Spleen (tissue), 11 donors: ENCODE measurements around the gene RAB25. TPM values are rescaled to one million over a fixed set of nuclear protein-coding genes. Genes with fewer than 3 reads are reported as not detected.
A peak's percentile ranks its signal among the peaks of the same experiment; 100 is the strongest.

ENCODE experiments used
- DNase-seq: peaks from one replicate; pipeline ENCODE4 v3.0.0-alpha.2; 2020
- H3K27ac ChIP-seq, 8 donors: fragments of 200-600 bp; sonication (generic) in 7 of 8; 1 replicate in 4 of 8; 2 replicates in 4 of 8; pipeline versions ENCODE4 v1.5.0 to v1.8.0; 2016 to 2021; ENCODE audit warnings: inconsistent platforms in 4 of 8, mild to moderate bottlenecking in 4 of 8, moderate library complexity in 1 of 8
- H3K27me3 ChIP-seq, 7 donors: fragments of 200-600 bp; sonication (generic) in 6 of 7; replicated peaks in 1 of 7; 1 replicate in 4 of 7; 2 replicates in 3 of 7; pipeline versions ENCODE4 v1.5.0 to v1.8.0; 2016 to 2021; ENCODE audit warnings: inconsistent platforms in 3 of 7, mild to moderate bottlenecking in 1 of 7
- H3K36me3 ChIP-seq, 6 donors: fragments of 200-600 bp; sonication (generic) in 5 of 6; 1 replicate in 4 of 6; 2 replicates in 2 of 6; pipeline versions ENCODE4 v1.5.0 to v1.8.0; 2016 to 2021; ENCODE audit warnings: inconsistent platforms in 2 of 6
- H3K4me1 ChIP-seq, 6 donors: fragments of 200-600 bp; sonication (generic) in 5 of 6; 1 replicate in 3 of 6; 2 replicates in 3 of 6; pipeline versions ENCODE4 v1.5.0 to v1.8.0; 2016 to 2021; ENCODE audit warnings: inconsistent platforms in 3 of 6
- H3K4me3 ChIP-seq, 8 donors: fragments of 200-600 bp; sonication (generic) in 7 of 8; 1 replicate in 4 of 8; 2 replicates in 4 of 8; pipeline versions ENCODE4 v1.5.0 to v1.8.0; 2016 to 2021; ENCODE audit warnings: inconsistent platforms in 4 of 8, mild to moderate bottlenecking in 4 of 8, moderate library complexity in 2 of 8
- H3K9me3 ChIP-seq, 8 donors: fragments of 200-600 bp; sonication (generic) in 7 of 8; 1 replicate in 4 of 8; 2 replicates in 4 of 8; pipeline versions ENCODE4 v1.5.0 to v1.8.0; 2016 to 2021; ENCODE audit warnings: inconsistent platforms in 4 of 8
- CTCF ChIP-seq, 11 experiments: fragments of 200-600 bp in 7 of 11; fragments of 450-650 bp in 4 of 11; sonication (generic) in 4 of 11; IDR thresholded peaks in 8 of 11; conservative IDR thresholded peaks in 3 of 11; 1 replicate in 7 of 11; 2 replicates in 4 of 11; pipeline versions ENCODE4 v1.4.0 to v1.8.0; 2016 to 2021; ENCODE audit warnings: antibody characterized with exemption in 11 of 11, inconsistent platforms in 4 of 11, mild to moderate bottlenecking in 1 of 11
- POLR2A ChIP-seq, 3 donors: fragments of 450-650 bp; IDR thresholded peaks; one replicate each; pipeline ENCODE4 v1.5.1; 2017; ENCODE audit warnings: antibody characterized with exemption in 3 of 3, mild to moderate bottlenecking in 1 of 3
- POLR2AphosphoS5 ChIP-seq, 3 donors: sonication (generic); formaldehyde crosslinking; IDR thresholded peaks; one replicate each; pipeline ENCODE4 v1.5.1; 2017; ENCODE audit warnings: antibody characterized with exemption in 3 of 3
- WGBS, 5 donors: extraction: QIAGEN DNeasy Blood & Tissue Kit in 3 of 5; methylation state at CpG; one replicate each; pipeline versions ENCODE4 v1.1.5 to v1.1.7; 2013 to 2018; 5-methylcytosine and 5-hydroxymethylcytosine counted together
- intact Hi-C: fragments of 100-400 bp; cut with DNase I; formaldehyde crosslinking; loops from one replicate; pipeline ENCODE4 v1.15.0; 2023; ENCODE audit warnings: low total_unique reads
- polyA plus RNA-seq, 3 donors: library from polyadenylated mRNA; stranded (reverse); fragments of 200-250 nt; gene quantifications; one replicate each; pipeline ENCODE4 v1.2.1, GENCODE V29; 2013
- total RNA-seq, 7 donors: library from RNA; depleted of rRNA in 3 of 7; stranded (reverse); fragments of >200 nt in 3 of 7; fragmentation: NEBNext Ultra II Directional in 4 of 7; extraction: Animal tissue kit (Norgen Biotek cat#: 25700) in 4 of 7; gene quantifications; one replicate each; pipeline versions ENCODE4 v1.1.0 to v1.2.1, GENCODE V29; 2016 to 2021
- donor health status: healthy with polysubstance abuse.
- donor health status: DM: no; HTN: no; CAD: no; lungs with moderate emphysema.
- donor health status: DM: no; HTN: no; CAD: no.
- donor health status: Bipolar disorder and iron deficiency.
- donor health status: healthy.
- donor health status: DM: no; HTN: no; CAD: no.
- donor health status: DM: yes; HTN: yes; CAD: no.

RAB25 gene
- total and polyA plus RNA-seq, 10 donors, result 0.28 to 0.70 (median 0.50) TPM; not detected in 5

- H3K36me3 ChIP-seq, result no peaks in the 10 kb centered on the region
- H3K27ac ChIP-seq, result peak overlapping the region in 5 of 8 donors; percentile 75 to 85 (median 80)
- H3K4me3 ChIP-seq, result no peak overlapping the region
- peaks cover 18 to 43% (median 33%) of the 10 kb centered on the region in 6 donors for H3K4me1 ChIP-seq
- H3K27me3 ChIP-seq, result no peaks in the 10 kb centered on the region
- 71 to 88% (median 75%) methylated on average over 3 of the region's 3 CpGs for WGBS, 5 donors
- DNase-seq, result no peak
- intact Hi-C loops, result no loop called here
- TF ChIP-seq POLR2A (IDR thresholded peaks at IDR 0.05) (no peak), POLR2AphosphoS5 (IDR thresholded peaks at IDR 0.05) (no peak), CTCF (IDR thresholded peaks at IDR 0.05 in 8 of 11, conservative IDR thresholded peaks at IDR 0.05 in 3 of 11) (no peak)
- no peaks in the 10 kb centered on the region for H3K9me3 ChIP-seq
Measured at GRCh38 chr1:156095906-156096508, 35.0 kb downstream of the RAB25 start.

- H3K4me3 ChIP-seq, result peak overlapping the region in 2 of 8 donors; percentile 7 to 46
Measured at GRCh38 chr1:156096640-156097391, 35.9 kb downstream of the RAB25 start.

GRCh38 chr1:156097499-156098178 lies 36.7 kb downstream of the RAB25 start:
- Histone ChIP-seq H3K9me3 (no peaks in the 10 kb centered on the region), H3K27ac (peak overlapping the region in 7 of 8 donors; percentile 58 to 85 (median 76)), H3K4me3 (peak overlapping the region in 1 of 8 donors; percentile 46), H3K27me3 (peaks cover 0 to 6% (median 0%) of the 10 kb centered on the region in 7 donors), H3K36me3 (no peaks in the 10 kb centered on the region), H3K4me1 (peaks cover 18 to 57% (median 38%) of the 10 kb centered on the region in 6 donors)
- WGBS, 5 donors, result 77 to 86% (median 78%) methylated on average over 9 of the region's 9 CpGs
- intact Hi-C loops, result no loop called here
- no peak for DNase-seq
- TF ChIP-seq POLR2AphosphoS5 (IDR thresholded peaks at IDR 0.05), result no peak
- no peak for TF ChIP-seq POLR2A (IDR thresholded peaks at IDR 0.05)
- no peak for TF ChIP-seq CTCF (IDR thresholded peaks at IDR 0.05 in 8 of 11, conservative IDR thresholded peaks at IDR 0.05 in 3 of 11)

More at GRCh38 chr1:156096640-156097391, 35.9 kb downstream of the RAB25 start:
- H3K36me3 ChIP-seq, result no peaks in the 10 kb centered on the region
- 1 to 6% (median 3%) methylated on average over 13 to 14 of the region's 14 CpGs for WGBS, 5 donors
- peak overlapping the region; percentile 49 to 85 (median 76) for H3K27ac ChIP-seq
- peaks cover 0 to 1% (median 0%) of the 10 kb centered on the region in 7 donors for H3K27me3 ChIP-seq
- intact Hi-C loops, result no loop called here
- peaks cover 18 to 49% (median 34%) of the 10 kb centered on the region in 6 donors for H3K4me1 ChIP-seq
- peak; percentile 96 for DNase-seq
- no peaks in the 10 kb centered on the region for H3K9me3 ChIP-seq
- peak; percentile 79 to 86 (median 81) for TF ChIP-seq POLR2AphosphoS5 (IDR thresholded peaks at IDR 0.05)
- no peak for TF ChIP-seq POLR2A (IDR thresholded peaks at IDR 0.05)
- peak; percentile 84 to 96 (median 94) for TF ChIP-seq CTCF (IDR thresholded peaks at IDR 0.05 in 8 of 11, conservative IDR thresholded peaks at IDR 0.05 in 3 of 11)
